T-helper 2 cell (primary cell): ENCODE measurements around the gene CLIC5.

Experiments
- DNase-seq, 5 experiments: peaks; one replicate each; pipeline versions ENCODE4 v3.0.0 to v3.0.0-alpha.2; 2012 to 2022

CLIC5 gene

GRCh38 chr6:45997875-45998506 lies 17.7 kb downstream of the CLIC5 start:
- no peak for DNase-seq

GRCh38 chr6:45991189-45991588 lies 24.5 kb downstream of the CLIC5 start:
- DNase-seq, result peak in 1 of 5 experiments; percentile 19

DNA sequence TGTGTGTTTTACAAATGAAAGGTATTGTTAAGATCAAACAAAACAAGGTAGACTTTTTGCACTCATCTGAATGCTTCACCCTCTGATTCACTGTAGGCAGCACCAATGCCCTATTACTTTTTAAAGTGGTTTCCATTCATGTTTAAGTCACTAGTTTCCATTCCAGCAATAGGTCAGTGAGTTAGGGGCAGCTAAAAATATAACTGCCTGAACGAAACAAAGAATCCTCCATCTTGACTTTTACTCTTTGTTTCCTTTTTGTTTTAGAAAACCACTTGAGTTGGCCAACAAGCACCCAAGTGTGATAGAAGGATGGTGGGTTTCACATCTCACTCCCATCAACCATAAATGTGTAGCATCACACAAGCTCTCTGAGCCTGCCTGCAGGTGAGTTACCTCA lies 25.5 kb downstream of the CLIC5 start:
- DNase-seq, result no peak

GRCh38 chr6:45988635-45989034 lies 27.0 kb downstream of the CLIC5 start:
- DNase-seq, result no peak

- no peak for DNase-seq
Observed at GRCh38 chr6:45987856-45988255, 27.8 kb downstream of the CLIC5 start.

- no peak for DNase-seq
Observed at GRCh38 chr6:45986746-45987274, 28.9 kb downstream of the CLIC5 start.

- peak in 1 of 5 experiments; percentile 7 for DNase-seq
Observed at GRCh38 chr6:45984788-45985425, 30.8 kb downstream of the CLIC5 start.

- no peak for DNase-seq
Observed at GRCh38 chr6:45984347-45984746, 31.3 kb downstream of the CLIC5 start.

DNA sequence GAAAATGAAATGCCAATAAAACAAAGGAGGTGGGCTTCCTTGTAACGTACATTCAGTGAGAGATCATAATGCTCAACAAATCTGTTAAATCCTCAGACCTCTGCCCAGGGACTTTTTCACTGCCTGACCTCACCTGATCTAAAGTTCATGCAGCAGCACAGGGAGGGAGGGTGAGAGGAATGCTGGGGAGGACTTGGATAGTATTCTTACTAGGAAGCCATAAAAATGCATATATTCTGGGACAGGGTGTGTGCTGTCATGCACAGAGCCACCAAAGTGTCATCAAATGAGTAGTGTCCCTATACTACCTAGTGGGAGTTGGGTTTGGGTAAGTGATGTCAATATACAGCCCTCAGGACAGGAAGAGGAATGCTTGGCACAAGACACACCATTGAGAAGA lies 32.6 kb downstream of the CLIC5 start:
- DNase-seq, result no peak

- no peak for DNase-seq
Observed at GRCh38 chr6:45982280-45983036, 33.2 kb downstream of the CLIC5 start.

DNA sequence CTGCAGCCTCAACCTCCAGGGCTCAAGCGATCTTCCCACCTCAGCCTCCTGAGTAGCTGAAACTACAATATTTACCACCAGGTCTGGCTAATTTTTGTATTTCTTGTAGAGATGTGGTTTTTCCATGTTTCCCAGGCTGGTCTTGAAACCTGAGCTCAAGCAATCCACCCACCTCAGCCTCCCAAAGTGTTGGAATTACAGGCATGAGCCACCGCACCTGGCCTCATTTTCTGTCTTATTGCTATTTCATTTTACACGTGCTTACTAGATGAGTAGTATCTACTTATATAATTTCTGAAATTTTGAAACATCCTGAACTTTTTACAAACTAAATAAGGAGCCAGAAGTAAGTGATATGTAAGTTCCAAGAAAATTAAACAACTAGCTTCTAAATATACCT lies 34.6 kb downstream of the CLIC5 start:
- DNase-seq, result no peak

DNA sequence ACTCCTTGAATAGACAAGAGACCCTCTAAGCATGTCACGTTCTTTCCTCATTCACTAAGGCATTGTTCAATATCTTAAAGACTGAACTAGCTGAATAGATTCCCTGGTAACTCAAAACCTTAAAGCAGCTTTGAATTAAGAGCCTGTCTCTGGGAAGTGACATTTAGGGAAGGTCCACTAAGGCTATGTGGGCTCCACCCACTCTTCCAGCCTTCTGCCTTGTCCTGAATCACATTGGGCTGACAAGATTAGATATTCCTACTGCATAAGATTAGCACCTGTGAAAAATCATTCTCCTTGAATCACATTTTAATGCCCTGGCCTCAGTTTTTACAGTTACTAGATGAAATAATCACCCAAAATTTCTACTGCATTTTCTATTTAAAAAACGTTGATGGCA lies 36.3 kb downstream of the CLIC5 start:
- DNase-seq, result no peak

- no peak for DNase-seq
Observed at GRCh38 chr6:45974596-45974995, 41.1 kb downstream of the CLIC5 start.

DNA sequence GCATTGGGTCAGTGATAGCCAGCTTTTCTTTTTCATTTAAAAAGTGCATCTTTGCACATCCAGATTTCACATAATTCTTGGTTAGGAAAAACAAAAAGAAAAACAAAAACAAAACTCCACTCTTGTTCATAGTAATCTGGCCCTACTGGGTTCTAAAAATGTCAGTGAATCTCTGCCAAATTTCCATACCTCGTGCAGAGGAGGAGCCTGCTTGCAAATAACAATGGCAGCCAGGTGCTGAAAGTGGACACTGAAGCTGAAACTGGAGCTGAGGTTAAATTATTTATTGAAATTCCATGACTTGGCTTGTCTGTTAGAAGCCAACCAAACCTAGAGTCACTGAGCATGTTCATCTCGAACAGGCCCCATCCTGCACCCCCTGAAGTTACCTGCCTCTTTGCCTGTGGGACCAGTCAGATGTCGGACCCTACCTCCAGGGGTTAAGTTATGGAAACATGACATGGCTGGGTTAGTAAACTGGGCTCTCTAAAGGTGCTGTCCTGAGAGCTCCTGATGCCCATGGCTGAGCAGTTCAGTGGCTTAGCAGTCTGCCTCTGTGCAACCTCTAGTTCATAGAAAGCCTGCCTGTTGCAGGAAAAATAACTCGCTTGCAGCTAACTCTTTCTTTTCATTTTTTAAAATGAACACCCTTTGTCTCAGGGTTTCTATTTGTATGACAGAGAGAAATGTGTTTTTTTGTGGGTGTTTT lies 42.7 kb downstream of the CLIC5 start:
- DNase-seq, result no peak

GRCh38 chr6:45971287-45971686 lies 44.4 kb downstream of the CLIC5 start:
- DNase-seq, result no peak

- DNase-seq, result no peak
Observed at GRCh38 chr6:45970326-45970725, 45.3 kb downstream of the CLIC5 start.

- no peak for DNase-seq
Observed at GRCh38 chr6:45969883-45970282, 45.8 kb downstream of the CLIC5 start.

GRCh38 chr6:45969026-45969425 lies 46.6 kb downstream of the CLIC5 start:
- no peak for DNase-seq

GRCh38 chr6:45967363-45967762 lies 48.3 kb downstream of the CLIC5 start:
- no peak for DNase-seq

DNA sequence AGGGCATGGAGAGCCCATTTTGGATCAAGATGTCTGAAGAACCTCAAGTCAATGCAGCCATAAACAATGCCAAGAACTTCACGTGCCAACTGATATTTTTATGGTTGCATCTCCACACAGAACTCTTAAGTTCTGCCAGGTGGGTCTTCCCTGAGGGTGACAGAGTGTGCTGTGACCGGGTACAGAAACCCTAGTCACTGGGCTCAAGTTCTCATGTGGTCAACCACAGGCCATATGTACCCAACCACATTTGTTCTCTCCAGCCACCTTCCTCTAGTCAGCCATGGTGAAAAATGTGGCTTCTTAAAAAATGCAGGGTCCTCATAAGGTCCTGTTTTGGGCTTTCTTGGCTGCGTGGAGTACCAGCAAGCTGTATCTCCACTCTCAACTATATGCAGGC lies 48.9 kb downstream of the CLIC5 start:
- peak in 1 of 5 experiments; percentile 2 for DNase-seq

- no peak for DNase-seq
Observed at GRCh38 chr6:45966340-45966739, 49.3 kb downstream of the CLIC5 start.

GRCh38 chr6:45965792-45966191 lies 49.9 kb downstream of the CLIC5 start:
- no peak for DNase-seq

- no peak for DNase-seq
Observed at GRCh38 chr6:45965007-45965406, 50.7 kb downstream of the CLIC5 start.
